Upper lobe of right lung (tissue), 1 donor: ENCODE data around the gene UTP4. TPM values are rescaled to one million over a fixed set of nuclear protein-coding genes. Genes with fewer than 3 reads are reported as not detected.
"Not testable (repeated sequence)": the region's sequence is repeated elsewhere in the genome, so short reads cannot be mapped to it uniquely, and the experiment has no call there.

Experiments
- ATAC-seq: fragments of 200-7000 bp; cut with Tn5 transposase; one replicate; pipeline ENCODE4 v1.9.1; 2020; ENCODE audit warnings: mild to moderate bottlenecking, moderate library complexity
- DNase-seq: peaks from one replicate; pipeline ENCODE4 v3.0.0-alpha.2; 2020
- H3K27ac ChIP-seq: fragments of 200-600 bp; one replicate; pipeline ENCODE4 v1.8.0; 2022
- H3K27me3 ChIP-seq: fragments of 200-600 bp; one replicate; pipeline ENCODE4 v1.8.0; 2022; ENCODE audit warnings: mild to moderate bottlenecking
- H3K36me3 ChIP-seq: fragments of 200-600 bp; one replicate; pipeline ENCODE4 v1.8.0; 2022
- H3K4me1 ChIP-seq: fragments of 200-600 bp; one replicate; pipeline ENCODE4 v1.8.0; 2022
- H3K4me3 ChIP-seq: fragments of 200-600 bp; one replicate; pipeline ENCODE4 v1.8.0; 2022; ENCODE audit warnings: mild to moderate bottlenecking
- H3K9me3 ChIP-seq: fragments of 200-600 bp; one replicate; pipeline ENCODE4 v1.8.0; 2022
- CTCF ChIP-seq: fragments of 200-600 bp; IDR thresholded peaks from one replicate; pipeline ENCODE4 v1.8.0; 2022; ENCODE audit warnings: antibody characterized with exemption
- intact Hi-C: fragments of 100-400 bp; cut with DNase I; formaldehyde crosslinking; loops from one replicate; pipeline ENCODE4 v1.11.0; 2022
- total RNA-seq: library from RNA; stranded (reverse); fragmentation: NEBNext Ultra II Directional; extraction: Animal tissue kit (Norgen Biotek cat#: 25700); gene quantifications from one replicate; pipeline ENCODE4 v1.2.1, GENCODE V29; 2021
- donor health status: DM: no; HTN: yes; CAD: no; lungs with severe emphysema.

Gene UTP4
- total RNA-seq, 1 donor from 2014 or later, result 36.5 TPM

DNA sequence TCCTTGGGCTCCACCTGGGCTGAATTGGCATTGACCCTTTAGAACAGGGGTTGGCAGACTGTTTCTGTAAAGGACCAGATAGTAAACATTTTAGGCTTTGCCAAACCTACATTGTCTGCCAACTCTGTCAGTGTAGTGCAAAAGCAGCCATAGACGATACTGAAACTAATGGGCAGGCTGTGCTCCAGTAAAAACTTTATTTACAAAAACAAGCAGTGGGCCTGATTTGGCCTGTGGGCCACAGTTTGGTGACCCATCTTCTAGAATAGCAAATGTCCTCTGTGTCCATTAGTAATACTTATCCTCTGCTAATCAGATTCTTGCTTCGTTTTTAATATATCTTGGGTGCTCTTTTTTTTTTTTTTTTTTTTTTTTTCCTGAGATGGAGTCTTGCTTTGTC, 6.2 kb downstream of the UTP4 start:
- ATAC-seq (no peak), DNase-seq (no peak)
- no peak overlapping the region for H3K4me3 ChIP-seq
- H3K27ac ChIP-seq, result no peak overlapping the region
- H3K27me3 ChIP-seq, result no peaks in the 10 kb centered on the region
- no peak for TF ChIP-seq CTCF
- H3K4me1 ChIP-seq, result peaks cover 4% of the 10 kb centered on the region
- intact Hi-C loops, result loop anchor here (10.0 kb wide), 1 partner anchor 894 kb away; the partner anchor contains the start of gene PLA2G15
- peaks cover 74% of the 10 kb centered on the region for H3K36me3 ChIP-seq
- H3K9me3 ChIP-seq, result no peaks in the 10 kb centered on the region

GRCh38 chr16:69139464-69139863, 7.0 kb downstream of the UTP4 start:
- intact Hi-C loops, result loop anchor here (10.0 kb wide), 1 partner anchor 895 kb away; the partner anchor contains the start of gene PLA2G15
- not testable (repeated sequence) for ATAC-seq

DNA sequence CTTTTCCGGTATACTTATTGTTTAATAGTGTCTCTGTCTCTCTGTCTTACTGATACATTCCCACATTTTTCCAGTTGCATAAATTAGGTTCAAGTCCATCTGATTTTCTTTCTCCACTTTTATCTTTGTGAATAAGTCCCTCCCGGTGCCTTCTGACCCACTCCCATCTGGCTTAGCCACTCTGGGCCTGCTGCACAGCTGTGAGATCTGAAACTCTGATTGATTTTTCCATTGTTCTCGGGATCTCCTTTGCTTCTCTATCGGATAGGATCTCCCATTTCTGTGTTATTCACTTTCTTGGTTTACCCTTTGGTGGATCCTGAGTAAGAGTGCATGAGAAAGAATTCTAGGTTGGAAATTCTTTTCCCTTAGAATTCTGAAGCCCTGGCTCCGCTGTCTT, 8.6 kb downstream of the UTP4 start:
- Histone ChIP-seq H3K27me3 (no peaks in the 10 kb centered on the region), H3K9me3 (no peaks in the 10 kb centered on the region), H3K4me3 (no peak overlapping the region), H3K36me3 (peaks cover 93% of the 10 kb centered on the region), H3K4me1 (no peaks in the 10 kb centered on the region), H3K27ac (no peak overlapping the region)
- TF ChIP-seq CTCF, result no peak
- no peak for ATAC-seq
- DNase-seq, result no peak
- intact Hi-C loops, result no loop called here

More at GRCh38 chr16:69139464-69139863, 7.0 kb downstream of the UTP4 start:
- DNase-seq, H3K27ac ChIP-seq, H3K4me1 ChIP-seq, H3K9me3 ChIP-seq, H3K4me3 ChIP-seq, H3K27me3 ChIP-seq: not testable (repeated sequence)
- H3K36me3 ChIP-seq, result peaks cover 82% of the 10 kb centered on the region

DNA sequence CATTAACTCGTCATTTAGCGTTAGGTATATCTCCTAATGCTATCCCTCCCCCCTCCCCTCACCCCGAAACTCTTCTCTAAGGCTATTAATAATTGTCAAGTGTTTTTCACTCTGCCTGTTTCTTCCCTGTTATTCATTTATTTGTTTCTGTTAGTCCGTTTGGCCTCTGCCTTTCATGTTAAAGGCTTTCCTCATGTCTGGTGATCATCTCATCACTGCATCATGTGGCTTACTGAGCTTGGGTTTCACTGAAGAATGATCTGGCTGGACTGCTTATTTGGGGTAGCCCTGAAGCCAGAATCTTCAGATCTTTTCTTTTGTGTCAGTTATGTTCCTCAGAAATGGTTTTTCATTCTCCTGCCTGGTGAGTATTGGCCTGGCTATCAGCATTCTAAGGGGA, 9.5 kb downstream of the UTP4 start:
- intact Hi-C loops, result no loop called here
- Histone ChIP-seq H3K9me3 (no peaks in the 10 kb centered on the region), H3K36me3 (peaks cover 84% of the 10 kb centered on the region), H3K4me1 (no peaks in the 10 kb centered on the region), H3K27me3 (no peaks in the 10 kb centered on the region), H3K4me3 (no peak overlapping the region), H3K27ac (no peak overlapping the region)
- no peak for TF ChIP-seq CTCF
- no peak for DNase-seq
- no peak for ATAC-seq

GRCh38 chr16:69143116-69143515, 10.7 kb downstream of the UTP4 start:
- H3K9me3 ChIP-seq, result no peaks in the 10 kb centered on the region
- no peak overlapping the region for H3K4me3 ChIP-seq
- intact Hi-C loops, result no loop called here
- peaks cover 72% of the 10 kb centered on the region for H3K36me3 ChIP-seq
- DNase-seq, result no peak
- ATAC-seq, result no peak
- no peak overlapping the region for H3K27ac ChIP-seq
- TF ChIP-seq CTCF, result no peak
- H3K27me3 ChIP-seq, result no peaks in the 10 kb centered on the region
- no peaks in the 10 kb centered on the region for H3K4me1 ChIP-seq

DNA sequence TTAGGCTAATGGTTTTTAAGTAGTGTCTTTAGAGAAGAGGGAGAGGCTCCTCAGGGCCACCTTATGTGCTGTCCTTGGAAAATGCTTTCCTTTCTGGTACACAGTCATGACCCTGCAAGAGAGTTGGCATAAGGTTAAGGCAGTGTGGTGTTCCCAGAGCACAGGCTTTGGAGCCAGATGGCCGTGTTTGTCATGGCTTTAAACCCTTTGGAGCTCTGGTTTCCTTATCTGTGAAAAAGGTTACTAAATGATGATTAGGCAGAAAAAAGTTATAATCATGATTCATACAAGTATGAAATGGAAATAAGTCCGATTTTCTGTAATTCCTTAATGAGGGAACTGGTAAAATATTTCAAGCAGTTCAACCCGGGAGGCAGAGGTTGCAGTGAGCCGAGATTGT, 13.2 kb downstream of the UTP4 start:
- DNase-seq (no peak), ATAC-seq (no peak)
- no peaks in the 10 kb centered on the region for H3K27me3 ChIP-seq
- H3K27ac ChIP-seq, result no peak overlapping the region
- TF ChIP-seq CTCF, result no peak
- H3K36me3 ChIP-seq, result peaks cover 64% of the 10 kb centered on the region
- H3K4me1 ChIP-seq, result no peaks in the 10 kb centered on the region
- no peak overlapping the region for H3K4me3 ChIP-seq
- intact Hi-C loops, result no loop called here
- H3K9me3 ChIP-seq, result no peaks in the 10 kb centered on the region

DNA sequence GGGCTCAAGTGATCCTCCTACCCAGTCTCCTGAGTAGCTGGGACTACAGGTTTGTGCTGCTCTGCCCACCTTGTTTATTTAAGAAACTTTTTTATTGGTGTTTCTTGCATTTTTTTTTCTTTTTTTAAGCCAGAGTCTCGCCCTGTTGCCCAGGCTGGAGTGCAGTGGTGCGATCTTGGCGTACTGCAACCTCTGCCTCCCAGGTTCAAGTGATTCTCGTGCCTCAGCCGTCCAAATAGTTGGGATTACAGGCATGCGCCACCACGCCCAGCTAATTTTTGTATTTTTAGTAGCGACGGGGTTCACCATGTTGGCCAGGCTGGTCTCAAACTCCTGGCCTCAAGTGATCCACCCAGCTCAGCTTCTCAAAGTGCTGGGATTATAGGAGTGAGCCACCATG, 17.2 kb downstream of the UTP4 start:
- intact Hi-C loops, H3K4me3 ChIP-seq, H3K9me3 ChIP-seq, ATAC-seq, H3K27ac ChIP-seq, DNase-seq, H3K27me3 ChIP-seq, H3K4me1 ChIP-seq: not testable (repeated sequence)
- peaks cover 61% of the 10 kb centered on the region for H3K36me3 ChIP-seq
